ENCODE results near the gene ARMH4.
A peak's percentile ranks its signal among the peaks of the same experiment; 100 is the strongest.

ARMH4 gene

DNA sequence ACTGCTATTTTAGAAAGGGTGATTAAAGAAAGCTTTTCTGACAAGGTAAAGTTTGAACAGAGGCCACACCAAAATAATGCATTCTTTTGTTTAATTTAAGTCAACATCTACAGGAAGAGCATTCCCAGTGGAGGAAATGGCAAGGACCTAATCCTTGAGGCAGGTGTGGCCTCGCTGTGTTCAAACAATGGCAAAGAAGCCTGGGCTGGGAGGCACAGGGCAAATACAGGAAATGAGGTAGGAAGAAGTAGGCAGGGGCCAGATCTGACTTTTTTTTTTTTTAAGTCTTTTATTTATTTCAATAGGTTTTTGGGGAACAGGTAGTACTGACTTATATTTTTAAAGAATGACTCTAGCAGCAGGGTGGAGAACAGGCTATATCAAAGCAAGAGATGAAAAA, 53.5 kb downstream of the ARMH4 start:
- no peak for DNase-seq

DNA sequence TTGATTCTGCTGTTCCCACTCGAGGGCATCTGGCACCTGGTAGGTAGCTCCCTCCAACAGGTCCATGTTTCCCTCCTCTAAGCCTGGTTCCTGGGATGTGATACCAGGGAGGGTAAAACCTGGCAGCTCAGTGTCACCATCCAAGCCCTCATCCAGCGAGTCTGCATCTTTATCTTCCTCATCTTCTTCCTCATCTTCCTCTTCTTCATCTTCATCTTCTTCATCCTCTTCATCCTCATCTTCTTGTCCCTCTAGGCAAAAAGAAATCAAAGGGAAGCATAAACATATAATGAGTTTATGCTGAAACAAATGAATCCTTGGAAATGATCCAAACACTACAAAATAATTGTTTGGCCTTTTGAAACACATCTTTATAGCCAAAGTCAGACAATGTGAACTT, 55.3 kb downstream of the ARMH4 start:
- DNase-seq, result no peak

DNA sequence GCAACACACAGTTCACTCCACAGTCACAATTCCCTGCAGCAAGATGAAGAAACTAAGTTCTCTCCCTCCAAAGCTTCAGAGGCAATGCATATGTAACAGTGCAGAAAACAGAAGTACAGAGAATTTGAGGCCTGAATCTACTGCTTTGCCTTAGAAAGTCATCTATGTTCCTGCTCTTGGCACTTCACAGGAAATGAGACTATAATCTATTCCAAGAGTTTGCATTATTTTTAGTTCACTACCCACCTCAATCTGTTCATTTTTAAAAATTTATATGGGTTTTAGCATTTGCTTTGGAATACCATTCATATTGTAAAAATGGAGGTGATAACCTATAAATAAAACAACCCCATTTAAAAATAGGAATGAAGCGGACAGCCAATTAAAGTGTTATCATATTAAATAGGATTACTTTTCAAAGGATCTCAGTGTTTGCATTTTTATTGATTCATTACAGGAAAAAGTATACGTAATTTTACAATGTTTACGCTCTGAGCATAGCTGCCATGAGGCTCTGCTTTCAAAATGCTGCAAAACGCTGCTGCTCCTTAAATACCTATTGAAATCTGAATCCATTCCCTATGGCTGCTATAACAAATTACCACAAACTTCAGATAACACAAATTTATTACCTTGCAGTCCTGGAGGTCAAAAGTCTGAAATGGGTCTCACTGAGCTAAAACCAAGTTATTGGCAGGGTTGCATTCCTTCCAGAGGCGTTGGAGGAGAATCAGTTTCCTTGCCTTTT, 60.0 kb downstream of the ARMH4 start:
- no peak for DNase-seq

DNA sequence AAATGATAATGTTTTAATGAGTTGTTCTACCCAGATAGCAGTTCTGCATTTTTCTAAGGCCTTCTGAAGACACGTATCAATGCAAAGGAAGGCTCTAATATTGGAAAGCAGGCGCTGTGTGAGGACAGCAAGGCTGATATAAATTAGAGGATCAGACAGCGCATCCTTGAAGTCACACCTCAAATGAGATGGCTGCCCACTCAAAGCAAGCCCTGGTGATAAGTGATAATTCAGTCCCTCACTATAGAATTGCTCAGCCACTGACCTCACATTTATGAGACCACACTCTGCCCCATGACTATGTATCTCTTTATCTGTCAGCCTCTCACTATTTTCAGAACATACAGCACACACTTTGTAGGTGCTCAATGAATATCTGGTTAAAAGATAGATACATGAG, 62.4 kb downstream of the ARMH4 start:
- no peak for DNase-seq

DNA sequence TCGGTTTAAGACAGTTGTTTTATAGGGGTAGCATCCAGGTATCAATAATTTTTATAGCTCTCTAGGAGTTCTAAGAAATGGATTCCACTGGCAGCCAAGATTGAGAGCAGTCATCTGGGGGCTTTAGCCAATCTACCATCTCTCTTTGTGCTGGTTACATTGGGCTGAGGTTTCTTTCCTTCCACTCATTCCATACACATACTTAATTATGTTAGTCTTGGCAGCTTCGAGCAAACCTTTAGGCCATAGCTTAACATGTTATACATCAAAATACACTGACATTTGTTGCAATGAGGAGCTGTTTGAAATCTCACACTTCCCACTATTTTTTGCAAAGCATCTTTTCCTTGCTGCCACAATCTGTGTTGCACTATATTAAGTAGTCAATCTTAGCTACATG, 63.1 kb downstream of the ARMH4 start:
- no peak for DNase-seq

DNA sequence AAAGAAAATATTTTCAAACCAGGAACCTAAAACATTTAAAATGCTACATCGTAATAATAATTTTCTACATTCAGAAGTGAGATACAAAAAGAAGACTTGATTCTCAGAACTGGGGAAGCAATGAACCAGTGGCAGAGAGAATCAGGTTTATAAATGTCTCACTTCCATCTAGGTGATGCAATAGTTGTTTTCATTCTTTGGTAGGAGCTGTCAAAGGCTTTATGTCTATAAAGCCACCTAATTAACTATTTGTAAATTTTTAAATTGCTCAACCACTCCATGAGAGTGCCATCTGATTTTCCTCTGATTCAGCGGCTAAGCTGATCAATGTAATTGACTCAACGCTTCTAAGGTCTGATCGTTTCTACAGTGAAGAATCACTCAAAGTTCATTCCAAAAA, 66.1 kb downstream of the ARMH4 start:
- DNase-seq, result no peak

DNA sequence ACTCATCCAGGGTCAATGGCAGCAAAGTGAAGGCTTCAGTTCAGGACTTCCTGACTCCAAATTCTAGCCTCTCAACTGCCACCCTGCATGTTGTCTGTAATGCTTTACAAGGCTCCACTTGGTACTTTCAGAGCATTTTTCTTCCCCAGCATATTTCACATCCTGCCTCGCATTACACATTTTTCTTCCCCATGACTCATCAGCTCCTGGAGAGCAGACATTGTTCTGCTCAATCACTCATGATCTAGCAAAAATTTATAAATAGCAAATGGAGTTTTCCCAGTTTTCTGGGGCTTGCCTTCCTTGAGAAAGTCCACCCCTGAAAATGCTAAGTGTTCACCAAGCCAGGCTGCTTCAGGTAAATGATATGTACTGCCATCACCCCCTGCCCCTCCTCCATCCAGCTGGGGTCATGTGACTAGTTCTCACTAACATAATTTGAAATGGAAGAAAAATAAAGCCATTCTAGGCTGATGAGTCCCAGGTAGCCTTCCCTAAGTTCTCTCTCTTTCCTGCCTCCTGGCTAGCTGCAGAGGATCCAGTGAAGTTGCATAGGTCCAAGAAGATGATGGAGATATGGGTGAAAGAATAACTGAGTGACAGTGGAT, 69.4 kb downstream of the ARMH4 start:
- no peak for DNase-seq

DNA sequence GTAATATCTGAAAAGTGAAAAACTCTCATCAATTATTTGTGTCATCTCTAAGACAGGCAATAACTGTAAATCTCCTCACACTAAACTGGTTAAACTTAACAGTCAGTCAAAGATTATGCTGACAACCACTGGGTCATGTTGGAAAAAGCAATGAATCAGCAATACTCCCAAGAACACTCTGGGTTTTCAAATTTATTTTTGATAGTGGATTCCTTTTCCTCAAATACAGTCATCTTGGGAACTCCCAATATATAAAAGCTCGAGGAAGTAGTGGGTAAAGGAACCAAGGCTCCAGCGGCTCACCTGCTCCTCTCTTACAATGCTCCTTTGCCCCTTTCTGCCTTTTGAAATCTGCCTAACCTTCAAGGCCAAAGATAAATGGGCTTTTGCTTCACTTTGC, 70.0 kb downstream of the ARMH4 start:
- DNase-seq, result no peak

DNA sequence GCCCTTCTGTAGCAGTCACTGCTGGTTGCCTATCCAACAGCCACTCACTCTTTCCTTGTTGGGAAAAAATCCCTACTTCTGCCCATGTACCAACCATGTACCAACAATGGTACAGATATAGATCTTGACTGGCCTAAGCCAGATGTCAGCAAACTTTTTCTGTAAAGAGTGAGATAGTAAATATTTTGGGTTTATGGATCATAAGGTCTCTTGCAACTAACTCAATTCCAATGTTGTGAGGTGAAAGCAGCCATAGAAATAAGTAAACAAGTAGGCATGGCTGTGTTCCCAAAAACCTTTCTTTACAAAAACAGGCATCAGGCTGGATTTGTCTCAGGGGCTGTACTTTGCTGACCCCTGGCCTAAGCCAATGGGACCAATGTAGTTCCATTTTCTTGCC, 73.5 kb downstream of the ARMH4 start:
- DNase-seq, result no peak

DNA sequence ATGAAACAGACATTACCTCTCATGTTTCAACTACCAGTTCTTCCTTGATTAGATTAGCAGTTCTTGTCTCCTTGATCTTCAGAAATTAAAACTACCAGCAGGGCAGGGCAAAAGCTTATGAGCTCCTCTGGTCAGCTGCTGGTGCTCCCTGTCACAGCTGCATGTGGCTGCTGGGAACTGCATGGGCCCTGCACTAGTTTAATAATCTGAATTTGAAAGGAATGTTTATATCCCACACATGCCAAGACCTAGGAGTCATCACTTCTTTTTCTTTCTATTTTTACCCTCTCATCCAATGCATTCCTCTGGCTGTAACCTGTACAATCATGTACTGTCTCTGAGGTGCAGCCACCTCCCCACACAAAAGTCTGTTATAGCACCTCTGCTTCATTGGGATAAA, 73.9 kb downstream of the ARMH4 start:
- no peak for DNase-seq

DNA sequence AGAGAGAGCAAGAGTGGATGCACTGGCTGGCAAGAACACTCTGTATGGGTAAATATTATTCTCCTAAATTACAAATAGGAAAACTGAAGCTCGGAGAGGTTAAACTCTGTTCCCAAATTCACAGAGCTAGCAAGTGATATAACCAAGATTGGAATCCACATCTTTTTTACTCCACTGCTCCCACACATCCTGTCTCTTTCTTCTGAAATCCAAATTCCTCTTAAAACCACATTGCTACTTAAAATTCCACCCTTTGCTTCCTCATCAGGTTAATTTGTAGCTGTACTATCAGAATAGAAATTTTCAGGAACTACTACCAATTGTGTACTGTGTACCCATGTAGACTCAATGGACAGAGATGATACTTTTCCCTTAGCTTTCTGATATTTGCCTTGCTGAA, 74.4 kb downstream of the ARMH4 start:
- no peak for DNase-seq

DNA sequence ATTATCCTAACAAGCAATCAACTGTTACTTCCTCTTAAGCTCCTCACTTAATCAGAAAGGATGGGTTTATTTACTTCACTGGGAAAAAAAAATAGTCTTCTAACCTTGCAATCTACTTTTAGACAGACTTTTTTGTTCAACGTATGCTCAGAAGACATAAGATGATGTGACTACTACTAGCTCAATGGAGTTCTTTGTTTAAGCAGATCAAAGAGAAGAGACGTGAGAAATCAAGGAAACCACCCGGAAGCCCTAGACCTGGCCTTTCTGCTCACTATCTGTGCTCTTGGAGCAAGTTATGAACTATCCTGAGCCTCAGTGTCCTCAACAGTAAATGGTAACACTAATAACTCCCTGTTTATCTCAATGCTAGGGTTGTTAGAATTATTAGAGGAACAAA, 78.5 kb downstream of the ARMH4 start:
- no peak for DNase-seq

DNA sequence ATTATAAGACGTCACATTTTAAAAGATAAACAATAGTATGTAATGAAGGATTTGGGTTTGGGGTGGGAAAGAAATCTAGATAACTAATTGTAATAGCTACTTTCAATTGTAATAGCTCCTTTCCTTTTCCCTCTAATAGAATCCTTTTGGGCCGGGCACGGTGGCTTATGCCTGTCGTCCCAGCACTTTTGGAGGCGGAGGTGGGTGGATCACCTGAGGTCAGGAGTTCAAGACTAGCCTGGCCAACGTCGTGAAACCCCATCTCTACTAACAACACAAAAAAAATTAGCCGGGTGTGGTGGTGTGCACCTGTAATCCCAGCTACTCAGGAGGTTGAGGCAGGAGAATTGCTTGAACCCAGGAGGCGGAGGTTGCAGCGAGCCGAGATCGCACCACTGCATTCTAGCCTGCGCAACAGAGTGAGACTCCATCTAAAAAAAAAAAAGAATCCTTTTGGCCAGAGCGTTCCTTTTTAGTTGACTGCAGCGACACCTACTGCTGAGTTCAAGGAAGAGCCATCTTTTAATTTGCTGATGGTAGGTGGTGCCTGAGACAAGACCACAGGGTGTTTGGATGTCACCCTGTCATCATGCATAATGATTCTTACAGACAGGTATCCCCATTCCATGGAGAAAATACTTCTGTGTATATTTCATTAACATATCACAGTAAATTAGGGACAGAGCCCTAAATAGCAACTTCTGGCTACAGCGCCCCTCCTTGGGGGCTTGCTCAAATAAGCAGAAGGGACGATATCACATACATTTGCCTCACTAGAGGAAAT, 79.5 kb downstream of the ARMH4 start:
- DNase-seq, result peak; percentile 21

DNA sequence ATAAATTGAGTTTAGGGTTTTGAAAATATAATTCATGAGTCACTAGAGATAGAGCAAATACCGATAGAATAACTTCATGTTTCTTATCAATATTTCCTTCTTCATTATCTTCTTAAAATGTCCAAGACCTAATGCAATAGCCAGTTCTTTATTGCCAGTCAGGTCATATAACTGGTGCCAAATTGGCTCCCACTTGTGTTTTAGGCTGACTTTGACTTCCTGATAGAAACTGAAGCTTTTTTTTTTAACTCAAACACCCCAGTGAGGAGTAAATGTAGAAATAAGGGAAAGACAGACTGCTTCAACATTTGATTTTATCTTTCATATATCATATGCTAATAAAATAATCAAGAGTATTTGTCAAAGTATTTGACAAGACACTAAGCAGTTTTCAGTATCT, 80.7 kb downstream of the ARMH4 start:
- DNase-seq, result no peak

DNA sequence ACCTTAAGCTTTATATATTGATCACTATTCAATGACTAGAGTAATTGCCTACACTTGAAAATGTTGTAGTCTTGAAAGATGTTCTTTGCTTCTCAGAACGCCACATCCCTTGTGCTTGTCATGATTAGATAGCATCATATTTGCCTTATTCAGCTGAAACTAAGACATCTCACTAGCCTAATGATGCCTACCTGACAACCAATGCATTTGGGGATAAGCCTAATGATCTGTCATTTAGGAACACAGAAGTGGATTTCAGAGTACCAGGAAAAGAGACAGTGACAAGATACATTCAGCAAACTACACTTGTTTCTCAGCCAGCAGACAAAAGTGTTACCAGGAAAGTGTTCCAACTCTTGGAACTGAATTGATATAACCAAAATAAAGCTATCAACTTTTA, 83.7 kb downstream of the ARMH4 start:
- no peak for DNase-seq

DNA sequence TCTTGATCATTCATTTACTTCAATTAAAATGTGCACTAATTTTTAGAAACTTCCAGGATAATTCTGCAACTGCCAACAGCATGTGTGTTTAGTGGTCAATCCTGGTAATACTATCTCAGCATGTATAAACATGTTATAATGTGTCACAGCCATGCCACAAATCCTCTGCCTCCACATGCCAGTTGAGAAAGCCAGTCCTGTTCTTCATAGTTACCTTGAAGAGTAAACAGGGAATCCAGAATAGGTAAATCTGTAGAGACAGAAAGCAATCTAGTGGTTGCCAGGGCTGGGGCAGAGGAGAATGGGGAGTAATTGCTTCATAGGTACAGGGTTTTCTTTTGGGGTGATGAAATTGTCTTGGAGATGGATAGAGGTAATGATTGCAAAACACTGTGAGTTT, 85.9 kb downstream of the ARMH4 start:
- DNase-seq, result no peak

DNA sequence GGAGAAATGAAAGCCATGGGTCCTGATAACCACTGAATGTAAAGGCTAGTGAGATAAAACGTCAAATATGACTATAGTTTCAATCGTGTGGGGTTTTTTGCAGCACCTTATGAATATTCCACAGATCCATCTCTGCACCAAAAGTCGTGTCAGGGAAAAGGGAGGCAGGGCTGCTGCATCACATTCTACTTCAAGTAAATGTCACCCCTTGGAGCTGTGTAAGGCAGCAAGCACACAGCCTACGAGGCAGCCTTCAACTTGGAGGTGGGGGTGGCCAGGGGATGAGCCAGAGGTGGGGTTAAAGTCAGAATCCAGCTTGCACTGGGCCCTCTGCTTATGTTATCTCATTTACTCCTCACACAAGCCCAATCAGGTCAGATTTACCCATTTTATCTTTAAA, 90.4 kb downstream of the ARMH4 start:
- no peak for DNase-seq

DNA sequence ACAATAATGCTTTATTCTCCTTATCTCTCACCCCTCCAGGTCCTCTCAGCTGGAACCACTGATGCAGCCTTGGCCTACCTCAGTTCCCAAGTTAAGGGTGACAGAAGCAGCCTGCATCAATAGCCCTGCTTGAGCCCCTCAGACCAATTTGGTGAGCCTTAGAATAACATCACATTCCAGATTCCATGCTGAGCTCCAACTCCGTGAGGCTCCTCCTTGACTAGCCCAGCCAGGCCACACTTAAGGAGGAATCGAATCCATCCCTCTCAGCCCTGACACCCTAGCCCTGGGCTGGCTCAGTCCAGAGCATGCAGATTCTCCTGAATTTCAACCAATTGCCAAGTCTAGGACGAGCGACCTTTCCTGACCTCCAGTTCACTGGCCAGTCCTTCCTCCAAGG, 91.1 kb downstream of the ARMH4 start:
- no peak for DNase-seq

DNA sequence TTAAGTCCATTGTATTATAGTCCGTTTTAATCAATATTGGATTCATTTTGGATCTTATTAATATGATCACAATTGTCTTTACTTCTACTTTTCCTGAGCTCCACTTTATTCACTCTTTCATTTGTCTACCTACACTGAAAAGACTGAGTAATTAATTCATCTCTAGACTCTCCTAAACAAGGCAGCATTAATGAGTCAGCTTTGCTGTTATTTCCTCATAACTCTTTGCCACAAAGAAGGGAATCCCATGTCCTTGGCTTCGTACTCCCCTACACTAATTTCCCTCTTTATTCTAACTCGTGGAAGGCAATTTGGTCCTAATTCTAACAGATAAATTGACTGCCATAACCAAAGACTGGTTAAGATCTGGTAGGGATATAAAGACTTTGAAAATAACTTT, 91.9 kb downstream of the ARMH4 start:
- DNase-seq, result no peak

DNA sequence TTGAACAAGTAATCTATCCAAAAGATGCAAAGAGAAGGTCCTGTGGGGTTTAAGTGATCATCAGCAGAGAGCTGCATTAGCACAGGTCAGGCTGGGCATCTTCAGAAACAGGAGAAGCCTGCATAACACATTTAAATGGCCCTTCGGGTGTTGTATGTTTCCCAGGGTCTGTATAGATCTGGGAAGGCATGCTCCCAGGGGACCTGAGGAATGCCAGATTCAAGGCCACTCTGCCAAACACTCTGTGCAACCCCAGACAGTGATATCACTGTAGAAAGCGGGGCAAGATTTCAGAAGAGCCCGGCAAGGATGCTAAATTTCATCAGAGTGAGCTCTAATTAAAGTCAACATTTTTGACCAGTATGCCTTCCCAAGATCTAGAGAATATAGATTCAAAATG, 92.9 kb downstream of the ARMH4 start:
- peak; percentile 63 for DNase-seq

DNA sequence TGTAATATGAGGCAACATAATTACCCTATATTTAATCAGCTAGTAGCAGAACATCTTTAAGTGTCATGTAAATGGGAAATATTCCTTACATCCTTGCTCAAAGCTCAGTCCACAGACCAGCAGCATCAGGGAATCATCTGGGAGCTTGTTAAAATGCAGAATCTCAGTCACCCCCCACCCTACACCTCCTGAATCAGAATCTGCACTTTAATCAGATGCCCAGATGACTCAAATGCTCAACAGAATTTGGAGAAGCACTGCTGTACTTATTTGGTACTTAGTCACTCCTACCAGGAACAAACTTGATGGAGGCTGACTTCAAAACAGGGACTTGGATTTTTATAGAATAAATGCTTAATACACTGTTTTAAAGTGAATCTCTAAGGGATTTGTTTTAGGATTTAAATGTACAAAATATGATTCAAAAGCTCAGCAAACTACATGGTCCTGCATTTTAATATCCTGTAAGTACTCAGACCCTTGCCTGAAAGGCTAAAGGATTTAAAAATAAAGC, 96.5 kb downstream of the ARMH4 start:
- no peak for DNase-seq

DNA sequence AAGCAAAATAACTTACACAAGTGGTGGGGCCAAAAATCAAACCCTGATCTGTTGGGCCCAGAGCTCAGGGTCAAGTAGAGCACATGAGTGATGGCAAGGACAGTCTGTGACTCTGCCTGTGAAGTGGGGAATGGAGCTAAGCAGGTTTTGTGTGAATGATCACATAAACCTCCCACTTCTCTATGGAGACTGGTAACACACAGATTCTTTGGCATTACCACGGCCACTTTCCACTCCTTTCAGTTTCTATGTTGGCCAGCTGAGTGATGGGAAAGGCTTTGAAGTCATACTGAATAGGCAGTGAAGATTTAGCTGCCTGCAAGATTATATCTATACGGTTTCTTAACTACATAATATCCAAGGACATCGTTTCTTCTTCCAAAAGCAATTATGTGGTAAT, 97.9 kb downstream of the ARMH4 start:
- no peak for DNase-seq

DNA sequence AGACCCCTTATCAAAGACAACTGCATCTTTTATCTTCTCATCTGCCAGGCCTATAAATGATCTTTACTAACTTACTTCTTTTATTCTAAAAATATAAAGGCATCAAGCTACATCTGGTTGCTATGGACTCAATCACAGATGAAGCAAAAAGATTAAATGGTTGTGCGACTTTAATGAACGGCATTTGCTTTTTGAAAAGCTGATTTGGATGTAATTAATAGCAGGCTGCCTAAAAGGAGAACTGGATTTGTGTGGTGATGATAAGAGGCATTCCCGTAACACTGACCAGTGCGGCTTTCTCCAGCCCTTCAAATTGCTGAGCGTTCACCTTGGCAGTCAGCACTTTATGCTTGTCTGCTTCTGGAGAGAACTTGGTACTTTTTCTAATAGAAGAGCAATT, 103.8 kb downstream of the ARMH4 start:
- DNase-seq, result no peak

DNA sequence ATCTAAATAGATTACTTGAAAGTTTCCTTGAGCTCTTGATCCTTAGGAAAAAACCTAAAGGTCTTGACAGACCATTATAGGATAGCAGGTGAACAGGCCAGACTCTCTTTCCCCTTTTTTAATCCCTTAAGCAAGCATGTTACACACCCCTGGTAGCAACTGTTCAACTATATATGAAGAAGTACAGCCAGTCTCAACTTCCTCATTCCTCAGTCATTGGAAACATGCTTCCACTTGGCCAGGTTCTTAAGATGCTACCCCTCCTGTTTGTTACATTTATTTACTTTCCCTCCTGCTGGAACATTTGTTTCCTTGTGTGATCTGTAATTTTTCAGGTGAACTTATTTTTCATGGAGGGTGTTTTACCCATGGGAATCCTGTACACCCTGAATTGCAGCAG, 124.1 kb downstream of the ARMH4 start:
- DNase-seq, result no peak

Data from NCI-H1105 (cell line).